ENCODE measurements around the gene MRPS18B.

The MRPS18B gene

GRCh38 chr6:30619561-30619960 is 1.9 kb downstream of the MRPS18B start:
- H3K27ac ChIP-seq: no peak overlapping the region
- TF ChIP-seq, protein P1, sequence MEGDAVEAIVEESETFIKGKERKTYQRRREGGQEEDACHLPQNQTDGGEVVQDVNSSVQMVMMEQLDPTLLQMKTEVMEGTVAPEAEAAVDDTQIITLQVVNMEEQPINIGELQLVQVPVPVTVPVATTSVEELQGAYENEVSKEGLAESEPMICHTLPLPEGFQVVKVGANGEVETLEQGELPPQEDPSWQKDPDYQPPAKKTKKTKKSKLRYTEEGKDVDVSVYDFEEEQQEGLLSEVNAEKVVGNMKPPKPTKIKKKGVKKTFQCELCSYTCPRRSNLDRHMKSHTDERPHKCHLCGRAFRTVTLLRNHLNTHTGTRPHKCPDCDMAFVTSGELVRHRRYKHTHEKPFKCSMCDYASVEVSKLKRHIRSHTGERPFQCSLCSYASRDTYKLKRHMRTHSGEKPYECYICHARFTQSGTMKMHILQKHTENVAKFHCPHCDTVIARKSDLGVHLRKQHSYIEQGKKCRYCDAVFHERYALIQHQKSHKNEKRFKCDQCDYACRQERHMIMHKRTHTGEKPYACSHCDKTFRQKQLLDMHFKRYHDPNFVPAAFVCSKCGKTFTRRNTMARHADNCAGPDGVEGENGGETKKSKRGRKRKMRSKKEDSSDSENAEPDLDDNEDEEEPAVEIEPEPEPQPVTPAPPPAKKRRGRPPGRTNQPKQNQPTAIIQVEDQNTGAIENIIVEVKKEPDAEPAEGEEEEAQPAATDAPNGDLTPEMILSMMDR (conservative IDR thresholded peaks at IDR 0.05): no peak

GRCh38 chr6:30625511-30625910 is 7.9 kb downstream of the MRPS18B start:
- no peak overlapping the region for H3K27ac ChIP-seq
- TF ChIP-seq, protein P1 (conservative IDR thresholded peaks at IDR 0.05): no peak

- TF ChIP-seq, protein P1 (conservative IDR thresholded peaks at IDR 0.05): peak; percentile 29
- peak within 1 kb of the TSS; percentile 76 for H3K27ac ChIP-seq
Measured at GRCh38 chr6:30626484-30627366, 9.1 kb downstream of the MRPS18B start, which contains the start of gene ATAT1. Gene ATAT1 (plus strand): TSS chr6:30626874.

GRCh38 chr6:30635834-30636233 is 18.2 kb downstream of the MRPS18B start:
- TF ChIP-seq, protein P1 (conservative IDR thresholded peaks at IDR 0.05): no peak
- H3K27ac ChIP-seq: no peak overlapping the region

DNA sequence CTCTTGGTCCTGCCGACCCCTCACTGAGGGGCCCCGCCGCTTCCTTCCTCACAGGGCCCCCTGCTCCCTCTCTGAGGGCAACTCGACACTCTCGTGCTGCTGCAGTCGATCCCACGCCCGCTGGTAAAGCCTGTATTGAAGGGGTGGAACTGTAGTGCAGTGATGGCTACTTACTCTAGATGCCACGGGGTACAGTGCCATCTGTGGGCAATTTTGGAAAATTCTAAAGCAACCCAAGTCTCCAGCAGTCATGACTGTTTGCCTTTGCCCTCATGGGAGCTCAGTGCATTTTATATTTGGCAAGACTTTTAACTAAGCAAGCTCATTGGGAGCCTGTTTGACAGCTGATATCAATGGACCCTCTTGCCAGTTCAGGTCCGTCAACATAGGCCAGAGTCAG is 22.8 kb downstream of the MRPS18B start:
- TF ChIP-seq, protein P1 (conservative IDR thresholded peaks at IDR 0.05): peak; percentile 23; the same call in 1 of the 2 replicates
- H3K27ac ChIP-seq: no peak overlapping the region

- TF ChIP-seq, protein P1 (conservative IDR thresholded peaks at IDR 0.05): no peak
- no peak overlapping the region for H3K27ac ChIP-seq
Measured at GRCh38 chr6:30641048-30641447, 23.4 kb downstream of the MRPS18B start.

DNA sequence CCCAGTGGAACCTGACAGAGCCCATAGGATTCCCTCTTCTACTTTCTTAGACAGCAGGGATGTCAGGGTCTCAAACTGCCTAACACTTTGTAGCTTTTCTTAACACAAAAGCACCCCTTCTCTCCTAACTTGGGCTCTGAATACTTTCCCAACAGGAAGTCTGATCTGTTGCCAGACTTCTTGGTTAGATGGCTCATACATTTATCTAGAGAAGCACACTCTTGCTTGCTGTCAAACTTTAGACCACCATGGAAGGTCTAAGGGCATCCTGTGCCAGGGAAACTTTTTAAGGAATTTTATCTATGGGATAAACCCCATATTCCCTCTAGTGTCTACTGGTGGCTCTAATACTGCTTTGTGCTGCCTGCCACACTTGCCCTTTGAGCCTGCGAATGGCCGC is 26.0 kb downstream of the MRPS18B start:
- H3K27ac ChIP-seq: no peak overlapping the region
- TF ChIP-seq, protein P1 (conservative IDR thresholded peaks at IDR 0.05): no peak

Data from VCaP (cell line).